Measurements from ENCODE around the gene SRPX2.

Gene SRPX2

GRCh38 chrX:100663642-100664041 lies 19.6 kb downstream of the SRPX2 start:
- TF ChIP-seq EZH2phosphoT487 (conservative IDR thresholded peaks at IDR 0.05; ENCODE audit: low read length), result no peak
- TF ChIP-seq, protein P1, sequence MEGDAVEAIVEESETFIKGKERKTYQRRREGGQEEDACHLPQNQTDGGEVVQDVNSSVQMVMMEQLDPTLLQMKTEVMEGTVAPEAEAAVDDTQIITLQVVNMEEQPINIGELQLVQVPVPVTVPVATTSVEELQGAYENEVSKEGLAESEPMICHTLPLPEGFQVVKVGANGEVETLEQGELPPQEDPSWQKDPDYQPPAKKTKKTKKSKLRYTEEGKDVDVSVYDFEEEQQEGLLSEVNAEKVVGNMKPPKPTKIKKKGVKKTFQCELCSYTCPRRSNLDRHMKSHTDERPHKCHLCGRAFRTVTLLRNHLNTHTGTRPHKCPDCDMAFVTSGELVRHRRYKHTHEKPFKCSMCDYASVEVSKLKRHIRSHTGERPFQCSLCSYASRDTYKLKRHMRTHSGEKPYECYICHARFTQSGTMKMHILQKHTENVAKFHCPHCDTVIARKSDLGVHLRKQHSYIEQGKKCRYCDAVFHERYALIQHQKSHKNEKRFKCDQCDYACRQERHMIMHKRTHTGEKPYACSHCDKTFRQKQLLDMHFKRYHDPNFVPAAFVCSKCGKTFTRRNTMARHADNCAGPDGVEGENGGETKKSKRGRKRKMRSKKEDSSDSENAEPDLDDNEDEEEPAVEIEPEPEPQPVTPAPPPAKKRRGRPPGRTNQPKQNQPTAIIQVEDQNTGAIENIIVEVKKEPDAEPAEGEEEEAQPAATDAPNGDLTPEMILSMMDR (IDR thresholded peaks at IDR 0.05; ENCODE audit: insufficient read depth, low read length, poor library complexity, severe bottlenecking), result no peak
- Histone ChIP-seq H3K9me2 (replicated peaks; ENCODE audit: insufficient read depth, low read length) (no peaks in the 10 kb centered on the region), H3K36me3 (ENCODE audit: low read length) (no peaks in the 10 kb centered on the region), H3K4me2 (ENCODE audit: low read depth, low read length, poor library complexity, severe bottlenecking) (no peak overlapping the region), H3K9ac (ENCODE audit: low read length) (no peak overlapping the region), H3K9me3 (ENCODE audit: insufficient read depth, low read length) (no peaks in the 10 kb centered on the region), H3K27ac (ENCODE audit: low read depth, low read length) (no peak overlapping the region), H3K27me3 (ENCODE audit: low read length) (no peaks in the 10 kb centered on the region), H3K79me2 (ENCODE audit: insufficient read depth, low read length) (no peaks in the 10 kb centered on the region), H3K4me3 (ENCODE audit: insufficient read depth, low read length, poor library complexity, severe bottlenecking) (no peak overlapping the region), H4K20me1 (ENCODE audit: low read depth, low read length) (no peaks in the 10 kb centered on the region), H3F3A (ENCODE audit: insufficient read depth) (no peaks in the 10 kb centered on the region), H2AFZ (ENCODE audit: low read depth, low read length, severe bottlenecking) (no peak overlapping the region)

- Histone ChIP-seq H3K79me2 (ENCODE audit: insufficient read depth, low read length) (no peaks in the 10 kb centered on the region), H2AFZ (ENCODE audit: low read depth, low read length, severe bottlenecking) (no peak overlapping the region), H3K27ac (ENCODE audit: low read depth, low read length) (no peak overlapping the region), H3K9me3 (ENCODE audit: insufficient read depth, low read length) (no peaks in the 10 kb centered on the region), H3K9ac (ENCODE audit: low read length) (no peak overlapping the region), H3K36me3 (ENCODE audit: low read length) (no peaks in the 10 kb centered on the region), H4K20me1 (ENCODE audit: low read depth, low read length) (no peaks in the 10 kb centered on the region), H3K27me3 (ENCODE audit: low read length) (no peaks in the 10 kb centered on the region), H3K4me3 (ENCODE audit: insufficient read depth, low read length, poor library complexity, severe bottlenecking) (no peak overlapping the region), H3F3A (ENCODE audit: insufficient read depth) (no peaks in the 10 kb centered on the region), H3K9me2 (replicated peaks; ENCODE audit: insufficient read depth, low read length) (no peaks in the 10 kb centered on the region), H3K4me2 (ENCODE audit: low read depth, low read length, poor library complexity, severe bottlenecking) (no peak overlapping the region)
- TF ChIP-seq, protein P1 (IDR thresholded peaks at IDR 0.05; ENCODE audit: insufficient read depth, low read length, poor library complexity, severe bottlenecking), result no peak
- TF ChIP-seq EZH2phosphoT487 (conservative IDR thresholded peaks at IDR 0.05; ENCODE audit: low read length), result no peak
Measured at GRCh38 chrX:100672966-100673365, 29.0 kb downstream of the SRPX2 start.

DNA sequence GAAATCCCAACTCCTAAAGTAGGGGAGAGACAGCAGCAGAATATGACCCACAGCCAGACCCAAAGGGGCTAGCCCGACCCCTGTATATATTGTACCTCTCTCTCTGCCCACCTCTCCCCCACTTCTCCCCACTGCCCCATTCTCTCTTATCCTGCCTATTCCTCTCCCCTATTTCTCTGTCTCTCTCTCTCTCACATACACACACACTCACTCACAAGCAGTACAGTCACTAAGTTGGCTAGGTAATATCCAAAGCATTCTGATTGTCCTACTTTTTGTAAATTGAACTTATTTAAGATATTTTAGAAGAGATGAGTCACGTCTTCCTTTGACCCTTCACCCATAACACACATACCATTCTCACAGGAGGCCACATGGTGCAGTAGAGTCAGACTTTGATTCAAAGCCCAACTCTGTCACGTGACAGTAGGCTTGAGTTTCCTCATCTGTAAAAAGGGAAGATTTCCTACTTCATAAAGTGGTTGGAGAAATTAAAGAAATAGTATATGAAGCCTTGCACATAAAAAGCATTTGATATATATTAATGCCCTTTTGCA lies 29.5 kb downstream of the SRPX2 start:
- no peak overlapping the region for H3K9ac ChIP-seq (ENCODE audit: low read length)
- H3F3A ChIP-seq (ENCODE audit: insufficient read depth), result no peaks in the 10 kb centered on the region
- no peak overlapping the region for H2AFZ ChIP-seq (ENCODE audit: low read depth, low read length, severe bottlenecking)
- no peak overlapping the region for H3K27ac ChIP-seq (ENCODE audit: low read depth, low read length)
- no peak overlapping the region for H3K4me2 ChIP-seq (ENCODE audit: low read depth, low read length, poor library complexity, severe bottlenecking)
- TF ChIP-seq EZH2phosphoT487 (conservative IDR thresholded peaks at IDR 0.05; ENCODE audit: low read length), result no peak
- TF ChIP-seq, protein P1 (IDR thresholded peaks at IDR 0.05; ENCODE audit: insufficient read depth, low read length, poor library complexity, severe bottlenecking), result no peak
- H3K36me3 ChIP-seq (ENCODE audit: low read length), result no peaks in the 10 kb centered on the region
- H3K79me2 ChIP-seq (ENCODE audit: insufficient read depth, low read length), result no peaks in the 10 kb centered on the region
- no peaks in the 10 kb centered on the region for H3K27me3 ChIP-seq (ENCODE audit: low read length)
- no peaks in the 10 kb centered on the region for H3K9me3 ChIP-seq (ENCODE audit: insufficient read depth, low read length)
- H4K20me1 ChIP-seq (ENCODE audit: low read depth, low read length), result no peaks in the 10 kb centered on the region
- no peaks in the 10 kb centered on the region for H3K9me2 ChIP-seq (replicated peaks; ENCODE audit: insufficient read depth, low read length)
- no peak overlapping the region for H3K4me3 ChIP-seq (ENCODE audit: insufficient read depth, low read length, poor library complexity, severe bottlenecking)
